HepG2 (cell line): ENCODE measurements around the gene SPINDOC. TPM values are rescaled to one million over a fixed set of nuclear protein-coding genes. Genes with fewer than 3 reads are reported as not detected.

Source experiments
- FOXO1 ChIP-seq: sonication (generic); formaldehyde crosslinking; IDR thresholded peaks from 2 replicates; pipeline ENCODE4 v1.4.0; 2020; ENCODE audit warnings: missing genetic modification reagents
- GABPB1 ChIP-seq: IDR thresholded peaks from 2 replicates; pipeline ENCODE4 v1.6.1; 2016; ENCODE audit warnings: mild to moderate bottlenecking, missing genetic modification reagents, moderate library complexity, missing compliant biosample characterization
- HMGXB4 ChIP-seq, 2 experiments: sonication (generic) in 1 of 2; formaldehyde crosslinking in 1 of 2; IDR thresholded peaks; 2 replicates each; pipeline versions ENCODE4 v1.4.0 to v1.6.1; 2018 to 2020; ENCODE audit warnings: missing genetic modification reagents in 2 of 2, borderline replicate concordance in 1 of 2, low read depth in 1 of 2, mild to moderate bottlenecking in 1 of 2, missing biosample characterization in 1 of 2
- HOXA5 ChIP-seq: sonication (generic); formaldehyde crosslinking; IDR thresholded peaks from 2 replicates; pipeline ENCODE4 v1.4.0; 2020; ENCODE audit warnings: missing genetic modification reagents
- MAZ ChIP-seq, 2 experiments: sonication (generic) in 1 of 2; formaldehyde crosslinking in 1 of 2; IDR thresholded peaks; 2 replicates each; pipeline versions ENCODE4 v1.5.0 to v1.6.1; 2012 to 2020; ENCODE audit warnings: low read depth in 2 of 2, mild to moderate bottlenecking in 2 of 2, borderline replicate concordance in 1 of 2, improper control_type of control experiment in 1 of 2, low read length in 1 of 2, missing genetic modification reagents in 1 of 2, moderate library complexity in 1 of 2
- MBNL3 ChIP-seq: fragments of 250-450 bp; sonication (Bioruptor Pico); conservative IDR thresholded peaks from 2 replicates; pipeline ENCODE4 v1.8.0; 2022; ENCODE audit warnings: mild to moderate bottlenecking, inconsistent platforms
- MIER2 ChIP-seq: IDR thresholded peaks from 2 replicates; pipeline ENCODE4 v1.6.1; 2016; ENCODE audit warnings: missing biosample characterization, missing genetic modification reagents
- POGZ ChIP-seq: sonication (generic); formaldehyde crosslinking; IDR thresholded peaks from 2 replicates; pipeline ENCODE4 v1.4.0; 2020; ENCODE audit warnings: mild to moderate bottlenecking, missing genetic modification reagents
- POLR2G ChIP-seq: fragments of 200-400 bp; formaldehyde crosslinking; IDR thresholded peaks from 2 replicates; pipeline ENCODE4 v1.6.1; 2018; ENCODE audit warnings: mild to moderate bottlenecking, low read depth, low read length, moderate library complexity
- SAP130 ChIP-seq: IDR thresholded peaks from 2 replicates; pipeline ENCODE4 v1.6.1; 2016; ENCODE audit warnings: low read depth
- SRSF1 ChIP-seq: fragments of 200-400 bp; formaldehyde crosslinking; optimal IDR thresholded peaks from 2 replicates; pipeline ENCODE3; 2017; ENCODE audit warnings: mild to moderate bottlenecking, low read depth, low read length, moderate library complexity
- TARDBP ChIP-seq: sonication (generic); formaldehyde crosslinking; IDR thresholded peaks from 2 replicates; pipeline ENCODE4 v1.8.0; 2022; ENCODE audit warnings: mild to moderate bottlenecking, missing genetic modification reagents
- TCF12 ChIP-seq, 2 experiments: fragments of 450-650 bp in 1 of 2; sonication (generic) in 1 of 2; formaldehyde crosslinking in 1 of 2; IDR thresholded peaks; 2 replicates each; pipeline versions ENCODE4 v1.6.1 to v1.8.0; 2017 to 2022; ENCODE audit warnings: antibody characterized with exemption in 1 of 2, mild to moderate bottlenecking in 1 of 2, missing genetic modification reagents in 1 of 2, moderate library complexity in 1 of 2
- TERF1 ChIP-seq: sonication (generic); formaldehyde crosslinking; IDR thresholded peaks from 2 replicates; pipeline ENCODE4 v1.8.0; 2022; ENCODE audit warnings: mild to moderate bottlenecking, missing genetic modification reagents, moderate library complexity
- ZEB1 ChIP-seq: IDR thresholded peaks from 2 replicates; pipeline ENCODE4 v1.6.1; 2012; ENCODE audit warnings: mild to moderate bottlenecking, low read depth, inconsistent platforms; ENCODE audit not compliant: insufficient replicate concordance
- ZNF263 ChIP-seq: sonication (generic); formaldehyde crosslinking; IDR thresholded peaks from 2 replicates; pipeline ENCODE4 v1.4.0; 2020; ENCODE audit warnings: missing genetic modification reagents
- ZNF777 ChIP-seq: sonication (generic); formaldehyde crosslinking; IDR thresholded peaks from 2 replicates; pipeline ENCODE4 v1.4.0; 2020; ENCODE audit warnings: missing genetic modification reagents
- ZNF878 ChIP-seq: sonication (generic); formaldehyde crosslinking; IDR thresholded peaks from 2 replicates; pipeline ENCODE4 v1.8.1; 2023; ENCODE audit warnings: mild to moderate bottlenecking, missing genetic modification reagents, moderate library complexity
- ZSCAN31 ChIP-seq: sonication (generic); formaldehyde crosslinking; IDR thresholded peaks from 2 replicates; pipeline ENCODE4 v1.5.0; 2020; ENCODE audit warnings: low read depth, mild to moderate bottlenecking, missing genetic modification reagents
- polyA plus RNA-seq, 8 experiments: library from polyadenylated mRNA; depleted of rRNA in 3 of 8; stranded (reverse) in 7 of 8; unstranded in 1 of 8; fragments of >200 nt; fragmentation: Illumina TruSeq in 4 of 8; extraction: Trizol in 4 of 8; gene quantifications; 2 replicates each; pipeline versions ENCODE4 v1.2.1 to v1.2.3, GENCODE V29; 2011 to 2016; ENCODE audit warnings: low read depth in 4 of 8, missing spikeins in 1 of 8, mixed read lengths in 1 of 8; ENCODE audit not compliant: insufficient read depth in 1 of 8
- total RNA-seq, 5 experiments: library from RNA; depleted of rRNA; stranded (reverse); fragments of >200 nt; fragmentation: Illumina TruSeq; extraction: Trizol; gene quantifications; 2 replicates each; pipeline ENCODE4 v1.2.3, GENCODE V29; 2016; ENCODE audit warnings: low read depth in 1 of 5
- TF ChIP-seq, protein P1 (sequence below): sonication (generic); formaldehyde crosslinking; IDR thresholded peaks from 2 replicates; pipeline ENCODE4 v1.5.0; 2020; ENCODE audit warnings: missing genetic modification reagents
- TF ChIP-seq, protein P2 (sequence below): sonication (generic); formaldehyde crosslinking; conservative IDR thresholded peaks from 2 replicates; pipeline ENCODE4 v1.4.0; 2020; ENCODE audit warnings: mild to moderate bottlenecking, missing genetic modification reagents, moderate library complexity

The SPINDOC gene
- total and polyA plus RNA-seq, 2 of the 13 experiments (the other 11 are each of a cell fraction or from before 2014, with no cell fraction given) = 21.4 to 29.9 TPM

DNA sequence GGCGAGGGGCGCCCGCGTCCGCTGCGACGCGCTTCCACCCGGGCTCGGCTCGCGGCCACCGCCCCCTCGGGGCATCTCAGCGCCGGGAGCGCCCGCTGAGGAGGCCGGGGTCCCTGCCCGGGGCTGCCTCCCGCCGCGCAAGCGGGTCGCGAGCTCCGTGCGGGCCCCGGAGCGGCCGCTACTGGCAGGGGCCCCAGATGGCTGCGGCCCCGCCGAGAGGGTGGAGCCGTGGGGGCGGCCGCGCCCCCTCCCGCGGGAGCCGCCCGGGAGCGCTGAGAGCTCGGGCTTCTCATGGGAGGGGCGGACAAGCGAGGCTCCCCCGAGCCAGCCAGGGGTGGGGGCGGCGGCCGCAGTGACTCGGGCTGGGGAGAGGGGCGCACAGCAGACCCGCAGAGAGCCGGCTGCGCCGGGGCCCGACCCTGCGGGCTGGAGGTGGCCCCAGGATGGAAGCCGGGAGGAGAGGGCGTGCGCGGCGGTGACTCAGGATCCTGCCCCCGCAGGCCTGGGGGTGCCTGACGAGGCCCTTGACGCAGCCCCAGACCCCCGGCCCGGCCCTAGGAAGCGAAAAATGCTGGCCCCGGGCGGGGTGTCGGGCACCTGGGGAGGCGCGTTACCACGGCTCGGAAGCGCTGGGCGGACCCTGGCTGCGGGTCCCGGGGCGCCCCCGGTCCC is 44.1 kb upstream of the SPINDOC start (continued):
- TF ChIP-seq POLR2G = peak; percentile 22; the same call in 1 of the 2 replicates
- TF ChIP-seq TCF12 (IDR thresholded peaks at IDR 0.05) = no peak
- no peak for TF ChIP-seq TCF12 (CRISPR knock-in tag; IDR thresholded peaks at IDR 0.05)
- TF ChIP-seq, protein P1, sequence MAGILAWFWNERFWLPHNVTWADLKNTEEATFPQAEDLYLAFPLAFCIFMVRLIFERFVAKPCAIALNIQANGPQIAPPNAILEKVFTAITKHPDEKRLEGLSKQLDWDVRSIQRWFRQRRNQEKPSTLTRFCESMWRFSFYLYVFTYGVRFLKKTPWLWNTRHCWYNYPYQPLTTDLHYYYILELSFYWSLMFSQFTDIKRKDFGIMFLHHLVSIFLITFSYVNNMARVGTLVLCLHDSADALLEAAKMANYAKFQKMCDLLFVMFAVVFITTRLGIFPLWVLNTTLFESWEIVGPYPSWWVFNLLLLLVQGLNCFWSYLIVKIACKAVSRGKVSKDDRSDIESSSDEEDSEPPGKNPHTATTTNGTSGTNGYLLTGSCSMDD (CRISPR knock-in tag) = no peak
- TF ChIP-seq, protein P2, sequence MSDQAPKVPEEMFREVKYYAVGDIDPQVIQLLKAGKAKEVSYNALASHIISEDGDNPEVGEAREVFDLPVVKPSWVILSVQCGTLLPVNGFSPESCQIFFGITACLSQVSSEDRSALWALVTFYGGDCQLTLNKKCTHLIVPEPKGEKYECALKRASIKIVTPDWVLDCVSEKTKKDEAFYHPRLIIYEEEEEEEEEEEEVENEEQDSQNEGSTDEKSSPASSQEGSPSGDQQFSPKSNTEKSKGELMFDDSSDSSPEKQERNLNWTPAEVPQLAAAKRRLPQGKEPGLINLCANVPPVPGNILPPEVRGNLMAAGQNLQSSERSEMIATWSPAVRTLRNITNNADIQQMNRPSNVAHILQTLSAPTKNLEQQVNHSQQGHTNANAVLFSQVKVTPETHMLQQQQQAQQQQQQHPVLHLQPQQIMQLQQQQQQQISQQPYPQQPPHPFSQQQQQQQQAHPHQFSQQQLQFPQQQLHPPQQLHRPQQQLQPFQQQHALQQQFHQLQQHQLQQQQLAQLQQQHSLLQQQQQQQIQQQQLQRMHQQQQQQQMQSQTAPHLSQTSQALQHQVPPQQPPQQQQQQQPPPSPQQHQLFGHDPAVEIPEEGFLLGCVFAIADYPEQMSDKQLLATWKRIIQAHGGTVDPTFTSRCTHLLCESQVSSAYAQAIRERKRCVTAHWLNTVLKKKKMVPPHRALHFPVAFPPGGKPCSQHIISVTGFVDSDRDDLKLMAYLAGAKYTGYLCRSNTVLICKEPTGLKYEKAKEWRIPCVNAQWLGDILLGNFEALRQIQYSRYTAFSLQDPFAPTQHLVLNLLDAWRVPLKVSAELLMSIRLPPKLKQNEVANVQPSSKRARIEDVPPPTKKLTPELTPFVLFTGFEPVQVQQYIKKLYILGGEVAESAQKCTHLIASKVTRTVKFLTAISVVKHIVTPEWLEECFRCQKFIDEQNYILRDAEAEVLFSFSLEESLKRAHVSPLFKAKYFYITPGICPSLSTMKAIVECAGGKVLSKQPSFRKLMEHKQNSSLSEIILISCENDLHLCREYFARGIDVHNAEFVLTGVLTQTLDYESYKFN (CRISPR knock-in tag) = no peak
- TF ChIP-seq MBNL3 = no peak
- TF ChIP-seq MAZ (IDR thresholded peaks at IDR 0.05; ENCODE audit: borderline replicate concordance, low read depth, low read length) = no peak
- TF ChIP-seq MAZ (CRISPR knock-in tag; IDR thresholded peaks at IDR 0.05; ENCODE audit: low read depth) = 0 out of 2 replicates have a peak, but pooled peaks have one; percentile 6
- 0 out of 2 replicates have a peak, but pooled peaks have one; percentile 18 for TF ChIP-seq ZSCAN31
- peak; percentile 76 for TF ChIP-seq ZNF777
- no peak for TF ChIP-seq ZEB1
- TF ChIP-seq TARDBP (CRISPR knock-in tag) = no peak
- TF ChIP-seq HMGXB4 (CRISPR knock-in tag; IDR thresholded peaks at IDR 0.05; ENCODE audit: borderline replicate concordance in 1 of 2, low read depth in 1 of 2) = peak in 1 of 2 experiments; percentile 82; a peak in 1 of 4 replicates
- no peak; the same call in 1 of the 2 replicates for TF ChIP-seq GABPB1
- peak; percentile 45; the same call in 1 of the 2 replicates for TF ChIP-seq ZNF878 (CRISPR knock-in tag)
- TF ChIP-seq HOXA5 (CRISPR knock-in tag) = peak; percentile 47; the same call in 1 of the 2 replicates
- TF ChIP-seq SRSF1 = peak; percentile 81
- TF ChIP-seq POGZ (CRISPR knock-in tag) = no peak
- TF ChIP-seq SAP130 = peak; percentile 40; the same call in 1 of the 2 replicates
- TF ChIP-seq MIER2 (CRISPR knock-in tag) = no peak
- no peak for TF ChIP-seq ZNF263 (CRISPR knock-in tag)
- no peak for TF ChIP-seq FOXO1 (CRISPR knock-in tag)
- no peak for TF ChIP-seq TERF1 (CRISPR knock-in tag)
